Femur (tissue), 1 donor: ENCODE measurements around the gene UGT1A9.
A peak's percentile ranks its signal among the peaks of the same experiment; 100 is the strongest.
"Not testable (repeated sequence)": the region's sequence is repeated elsewhere in the genome, so short reads cannot be mapped to it uniquely, and the experiment has no call there.

Experiments used
- DNase-seq: peaks from one replicate; pipeline ENCODE4 v3.0.0-alpha.2; 2017

Gene UGT1A9

DNA sequence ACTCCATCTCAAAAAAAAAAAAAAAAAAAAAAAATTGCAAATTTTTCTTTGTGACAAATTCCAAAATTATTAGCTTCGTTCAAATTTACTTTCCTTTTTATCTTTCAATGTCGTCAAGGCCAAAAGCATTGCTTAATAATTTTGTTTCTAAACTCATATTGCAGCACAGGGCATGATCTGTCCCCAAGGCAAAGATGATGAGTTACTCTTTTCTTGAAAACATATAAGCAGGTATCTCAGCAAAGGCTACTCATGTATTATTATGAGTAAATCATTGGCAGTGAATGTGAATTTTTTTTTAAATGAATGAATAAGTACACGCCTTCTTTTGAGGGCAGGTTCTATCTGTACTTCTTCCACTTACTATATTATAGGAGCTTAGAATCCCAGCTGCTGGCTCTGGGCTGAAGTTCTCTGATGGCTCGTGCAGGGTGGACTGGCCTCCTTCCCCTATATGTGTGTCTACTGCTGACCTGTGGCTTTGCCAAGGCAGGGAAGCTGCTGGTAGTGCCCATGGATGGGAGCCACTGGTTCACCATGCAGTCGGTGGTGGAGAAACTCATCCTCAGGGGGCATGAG lies 9.9 kb downstream of the UGT1A9 start, which contains the start of gene UGT1A7:
Gene UGT1A7, plus strand, starts transcription at position 381 of the 579 bp plus-strand sequence. Its CDS starts 37 bp downstream, at position 418.
- no peak for DNase-seq

DNA sequence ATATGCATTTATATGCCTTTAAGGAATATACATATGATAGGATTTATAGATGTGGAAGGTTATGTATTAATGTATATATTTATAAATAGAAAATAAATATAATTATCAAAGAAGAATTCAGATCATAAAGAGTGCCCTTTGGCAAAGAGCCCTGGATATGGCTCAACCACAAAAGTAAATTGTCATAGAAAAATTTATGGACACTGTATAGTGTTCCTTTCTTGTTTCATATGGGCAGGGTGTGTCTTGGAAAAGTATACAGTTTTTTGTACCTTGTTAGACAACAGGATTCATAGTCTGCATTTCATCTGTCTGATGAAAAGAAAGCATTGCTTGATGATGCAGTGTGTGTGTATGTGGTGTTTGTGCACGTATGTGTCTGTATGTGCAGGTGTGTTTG lies 12.9 kb downstream of the UGT1A9 start:
- no peak for DNase-seq

DNA sequence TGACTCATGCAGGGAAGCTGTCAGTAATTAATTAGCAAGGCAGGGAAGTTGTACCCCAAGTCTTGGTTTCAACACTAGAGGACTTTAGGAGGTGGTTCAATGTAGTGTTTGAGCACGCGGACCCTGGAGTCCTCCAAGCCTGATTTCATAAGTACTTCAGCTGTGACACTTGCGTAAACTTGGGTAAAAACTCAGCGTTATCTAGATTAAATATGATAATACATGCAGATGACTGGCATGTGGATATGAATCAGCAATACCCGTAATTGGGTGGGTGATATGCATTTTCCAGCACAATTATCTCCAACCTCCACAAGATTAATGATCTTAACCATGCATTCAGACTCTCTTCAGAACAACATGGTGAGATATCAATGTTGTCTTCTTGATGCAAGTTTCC lies 15.2 kb downstream of the UGT1A9 start:
- DNase-seq: no peak

- no peak for DNase-seq
Measured at GRCh38 chr2:233688341-233688740, 16.6 kb downstream of the UGT1A9 start.

DNA sequence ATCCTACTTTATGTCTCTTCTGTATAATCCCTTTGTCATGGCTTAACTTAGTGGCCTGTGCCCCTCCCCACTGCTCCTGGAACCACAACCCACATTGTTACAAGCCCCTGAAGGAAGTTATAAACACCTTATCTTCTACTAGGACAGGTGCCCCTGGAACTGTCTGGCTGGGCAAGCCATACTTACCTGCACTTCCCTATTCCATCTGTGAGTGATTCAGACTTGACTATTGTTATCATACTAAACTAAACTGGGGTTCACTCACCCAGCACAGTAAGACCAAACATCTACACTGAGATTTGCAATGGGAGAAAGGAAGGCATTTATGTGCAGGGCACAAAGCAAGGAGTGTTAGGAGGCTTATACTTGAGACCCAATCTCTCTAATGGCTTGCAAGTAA lies 17.3 kb downstream of the UGT1A9 start:
- no peak for DNase-seq

GRCh38 chr2:233689501-233689900 lies 17.8 kb downstream of the UGT1A9 start:
- no peak for DNase-seq

DNA sequence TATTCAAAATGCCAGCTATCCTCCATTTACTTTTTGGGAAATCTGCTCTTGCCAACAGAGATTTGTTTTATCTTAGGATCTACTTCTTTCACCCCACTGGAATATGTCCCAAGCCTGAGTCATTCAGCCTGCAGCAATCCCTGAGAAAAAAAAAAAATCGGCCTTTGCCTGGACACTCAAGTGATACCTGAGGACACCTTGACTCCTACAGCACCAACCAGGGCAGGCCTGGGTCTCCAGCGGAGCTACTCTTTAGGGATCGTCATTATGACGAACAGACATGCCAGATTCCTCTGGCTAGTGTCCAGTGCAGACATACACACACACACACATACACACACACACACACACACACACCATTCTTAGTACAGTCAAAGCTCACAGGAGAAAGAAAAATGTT lies 18.7 kb downstream of the UGT1A9 start:
- DNase-seq: no peak

DNA sequence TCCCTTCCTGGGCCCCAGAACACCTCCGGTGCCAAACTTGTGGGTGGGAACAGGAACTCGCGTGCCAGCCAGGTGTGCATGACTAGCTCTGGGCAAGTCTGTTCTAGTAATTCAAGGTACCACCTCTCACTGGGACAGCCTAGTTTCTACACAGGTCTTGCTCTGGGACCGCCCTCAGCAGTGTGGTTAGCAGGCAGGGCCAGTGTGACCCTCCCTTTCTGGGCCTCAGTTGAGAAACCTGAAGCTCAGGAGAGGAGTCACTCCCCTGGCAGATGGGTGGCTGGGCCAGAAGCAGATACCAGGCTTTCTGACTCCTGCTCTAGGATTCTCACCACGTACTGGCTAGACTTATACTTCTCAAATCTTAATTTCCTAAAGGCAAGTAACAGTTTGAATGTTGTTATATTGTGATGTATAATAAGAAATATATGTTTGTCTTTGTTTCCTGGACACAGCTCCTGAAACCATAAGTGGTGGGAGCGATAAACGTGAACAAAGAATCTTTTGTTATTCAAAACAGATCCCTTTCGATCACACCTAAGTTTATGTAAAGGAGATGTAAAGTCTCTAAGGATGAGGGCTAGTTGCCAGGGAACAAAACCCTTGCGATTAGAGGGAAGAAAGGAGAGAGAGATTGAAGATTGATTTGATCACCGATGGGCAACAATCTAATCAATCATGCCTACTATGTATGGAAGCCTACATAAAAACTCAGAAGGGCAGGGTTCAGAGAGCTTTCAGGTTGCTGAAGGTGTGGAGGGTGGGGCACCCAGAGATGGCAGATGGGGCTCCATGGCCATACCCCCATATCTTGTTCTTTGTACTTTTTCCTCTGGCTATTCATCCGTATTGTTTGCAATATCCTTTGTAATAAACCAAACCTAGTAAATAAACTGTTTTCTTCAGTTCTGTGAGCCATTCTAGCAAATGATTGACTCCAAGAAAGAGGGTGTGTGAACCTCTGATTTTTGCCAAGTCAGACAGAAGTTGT lies 20.0 kb downstream of the UGT1A9 start:
- no peak for DNase-seq

DNA sequence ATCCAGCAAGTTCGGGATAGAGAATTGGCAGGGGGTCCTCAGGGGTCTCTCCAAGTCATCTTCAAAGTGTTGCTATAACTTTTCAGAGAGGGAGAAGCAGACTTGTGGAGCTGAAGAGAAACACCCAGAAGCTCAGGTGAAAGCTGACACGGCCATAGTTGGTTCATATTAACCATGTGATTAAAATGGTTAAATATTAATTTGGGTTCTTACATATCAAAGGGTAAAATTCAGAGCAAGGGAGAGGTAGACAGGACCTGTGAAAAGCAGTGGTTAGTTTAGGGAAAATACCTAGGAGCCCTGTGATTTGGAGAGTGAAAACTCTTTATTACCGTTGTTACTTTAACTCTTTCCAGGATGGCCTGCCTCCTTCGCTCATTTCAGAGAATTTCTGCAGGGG lies 20.9 kb downstream of the UGT1A9 start, which contains the start of gene UGT1A6:
Gene UGT1A6, plus strand, starts transcription at position 243 of the 400 bp plus-strand sequence. Its CDS starts 115 bp downstream, at position 358.
- DNase-seq: no peak

DNA sequence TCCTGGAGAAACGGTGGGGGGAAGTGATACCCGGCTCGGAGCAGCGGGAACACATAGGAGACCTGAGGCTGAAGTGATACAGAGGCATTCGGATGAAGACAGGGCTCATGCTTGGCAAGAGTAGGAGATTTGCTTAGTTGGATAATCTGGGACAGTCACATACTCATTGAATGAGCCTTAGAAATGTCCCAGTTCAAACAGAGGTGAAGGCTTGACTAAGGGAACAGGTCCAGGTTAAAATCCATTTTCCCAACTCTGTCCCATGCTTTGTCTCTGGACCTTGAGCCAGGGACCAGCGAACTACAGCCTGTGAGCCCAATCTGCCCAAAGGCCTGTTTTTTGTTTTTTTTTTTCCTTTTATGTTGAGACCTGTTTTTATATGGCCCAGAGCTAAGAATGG lies 22.3 kb downstream of the UGT1A9 start:
- no peak for DNase-seq

GRCh38 chr2:233698740-233699139 lies 27.0 kb downstream of the UGT1A9 start:
- no peak for DNase-seq

DNA sequence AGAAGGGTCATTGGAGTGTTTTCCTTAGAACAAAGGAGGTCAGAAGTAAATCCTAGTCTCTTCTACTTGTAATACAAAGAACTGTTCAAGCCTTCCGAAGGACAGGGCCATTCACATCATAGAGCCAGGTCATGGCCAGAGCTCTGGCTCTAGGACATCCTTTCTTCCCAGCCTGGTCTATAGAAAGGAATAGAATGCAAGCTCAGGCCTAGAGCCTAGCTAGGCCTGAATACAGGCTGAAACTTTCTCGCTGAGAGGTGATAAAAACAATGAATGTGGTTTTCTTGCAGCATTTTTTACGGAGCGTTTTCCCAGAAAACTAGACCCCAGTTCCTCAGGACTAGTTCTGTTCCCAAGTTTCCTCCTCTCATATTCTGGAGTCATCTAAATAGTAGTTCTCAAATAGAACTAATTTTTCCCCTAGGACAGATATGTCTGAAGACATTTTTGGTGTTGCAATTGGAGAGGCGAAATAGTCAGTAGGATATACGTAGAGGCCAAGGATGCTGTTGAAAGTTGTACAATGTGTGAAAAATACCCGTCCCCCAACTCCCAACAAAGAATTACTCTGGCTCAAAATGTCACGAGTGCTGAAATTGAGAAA lies 27.8 kb downstream of the UGT1A9 start:
- no peak for DNase-seq

DNA sequence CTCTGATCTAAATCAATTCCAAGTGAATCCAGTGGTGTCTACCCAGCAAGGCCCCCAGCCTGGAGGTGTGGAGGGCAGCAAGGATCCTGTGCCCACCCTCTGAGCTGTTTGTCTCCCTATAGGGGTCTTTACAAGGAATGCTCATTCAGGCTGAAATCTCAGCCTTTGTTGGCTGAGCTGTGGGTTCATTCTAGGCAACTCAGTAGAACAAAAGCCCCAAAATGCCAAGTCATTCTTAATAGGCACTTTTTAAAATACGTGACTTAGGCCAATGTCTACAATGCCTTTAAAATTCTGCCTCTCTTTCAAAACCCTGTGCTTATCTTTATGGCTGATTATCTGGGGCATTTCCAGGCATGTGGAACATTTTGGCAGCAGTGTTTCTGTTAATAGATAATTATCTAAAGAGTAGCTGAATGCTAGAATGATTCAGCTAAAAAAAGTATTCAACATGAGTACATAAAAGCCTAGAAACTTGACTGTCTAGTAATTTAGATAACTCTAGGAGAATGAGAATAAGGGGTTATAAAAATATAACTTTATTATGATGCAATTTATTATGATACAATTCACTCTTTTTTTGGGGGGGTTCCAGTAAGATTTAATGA lies 28.4 kb downstream of the UGT1A9 start:
- no peak for DNase-seq

- DNase-seq: not testable (repeated sequence)
Measured at GRCh38 chr2:233700842-233701241, 29.1 kb downstream of the UGT1A9 start.

DNA sequence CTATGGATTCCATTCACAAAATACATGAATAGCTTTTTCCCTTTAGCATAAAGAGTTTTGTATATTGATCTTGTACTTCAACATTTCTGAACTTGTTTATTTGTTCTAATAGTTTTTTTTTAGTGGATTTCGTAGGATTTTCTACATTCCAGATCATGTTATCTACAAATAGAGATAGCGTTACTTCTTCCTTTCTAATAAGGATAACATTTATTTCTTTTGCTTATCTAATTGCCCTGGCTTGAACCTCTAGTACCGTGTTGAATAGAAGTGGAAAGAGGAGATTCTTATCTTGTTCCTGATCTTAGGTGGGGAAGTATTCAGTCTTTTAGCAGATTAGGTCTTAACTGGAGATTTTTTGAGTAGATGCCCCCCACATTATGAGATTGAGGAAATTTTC lies 30.5 kb downstream of the UGT1A9 start:
- DNase-seq: no peak

GRCh38 chr2:233705911-233706506 lies 34.3 kb downstream of the UGT1A9 start:
- DNase-seq: no peak

- DNase-seq: no peak
Measured at GRCh38 chr2:233706720-233707119, 35.0 kb downstream of the UGT1A9 start.

DNA sequence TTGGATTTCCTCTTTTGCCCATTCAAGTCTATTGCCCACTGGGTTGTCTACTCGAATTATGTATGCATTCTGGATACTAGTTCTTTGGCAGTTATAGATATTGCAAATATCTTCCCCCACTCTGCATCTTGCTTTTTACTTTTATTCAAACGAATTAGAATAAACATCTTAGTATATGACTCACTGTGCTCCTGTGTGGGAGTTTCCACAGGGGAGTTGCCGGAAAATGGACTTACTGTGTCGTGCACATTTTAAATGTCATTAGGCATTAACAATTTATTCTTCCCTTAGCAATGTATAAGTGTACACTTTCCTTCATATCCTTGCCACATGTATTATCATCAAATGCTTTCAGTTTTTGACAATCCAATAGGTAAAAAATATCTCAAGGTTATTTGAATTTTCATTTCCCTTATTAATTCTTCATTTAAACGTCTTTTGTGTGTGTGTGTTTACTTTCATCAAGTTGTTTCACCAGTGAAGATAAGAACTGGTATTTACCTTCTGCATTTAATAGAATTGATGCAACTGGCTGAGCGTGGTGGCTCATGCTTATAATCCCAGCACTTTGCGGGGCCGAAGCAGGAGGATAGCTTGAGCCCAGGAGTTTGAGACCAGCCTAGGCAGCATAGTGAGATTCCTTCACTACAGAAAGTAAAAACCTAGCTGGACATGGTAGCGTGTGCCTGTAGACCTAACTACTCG lies 36.4 kb downstream of the UGT1A9 start:
- no peak for DNase-seq

GRCh38 chr2:233708942-233709341 lies 37.2 kb downstream of the UGT1A9 start:
- no peak for DNase-seq

DNA sequence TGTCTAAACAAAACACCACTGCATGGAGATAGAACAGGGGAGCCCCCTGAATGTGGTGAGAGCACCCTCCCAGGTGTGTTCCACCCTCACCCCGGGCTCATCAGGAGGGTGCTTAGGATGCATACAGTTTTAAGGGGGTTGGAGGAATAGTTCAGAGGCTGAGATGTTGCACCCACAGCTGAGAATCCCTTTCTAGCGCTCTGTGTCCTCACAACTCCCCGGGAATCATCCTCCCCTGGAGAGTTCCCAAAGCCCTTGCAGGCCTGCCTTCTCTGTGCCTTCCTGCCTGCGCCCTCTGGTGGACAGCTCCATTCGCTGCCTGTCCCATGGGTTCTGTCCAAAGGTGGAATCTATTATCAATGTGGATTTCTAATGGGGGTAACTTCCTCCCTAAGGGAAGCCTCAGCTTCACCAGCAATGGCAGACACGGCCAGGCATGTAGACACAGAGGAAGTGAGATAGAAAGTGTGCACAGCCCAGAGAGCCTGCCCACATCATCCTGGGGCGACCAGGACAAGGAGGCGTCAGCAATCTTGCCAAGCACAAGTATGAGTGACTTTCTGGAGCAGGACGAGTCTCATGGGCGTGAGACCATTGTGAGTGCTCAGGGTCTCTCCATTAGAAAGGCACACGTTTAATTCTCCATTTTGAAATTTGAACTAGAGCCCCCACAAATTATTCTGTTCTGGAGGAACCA lies 39.8 kb downstream of the UGT1A9 start:
- peak; percentile 67 for DNase-seq

DNA sequence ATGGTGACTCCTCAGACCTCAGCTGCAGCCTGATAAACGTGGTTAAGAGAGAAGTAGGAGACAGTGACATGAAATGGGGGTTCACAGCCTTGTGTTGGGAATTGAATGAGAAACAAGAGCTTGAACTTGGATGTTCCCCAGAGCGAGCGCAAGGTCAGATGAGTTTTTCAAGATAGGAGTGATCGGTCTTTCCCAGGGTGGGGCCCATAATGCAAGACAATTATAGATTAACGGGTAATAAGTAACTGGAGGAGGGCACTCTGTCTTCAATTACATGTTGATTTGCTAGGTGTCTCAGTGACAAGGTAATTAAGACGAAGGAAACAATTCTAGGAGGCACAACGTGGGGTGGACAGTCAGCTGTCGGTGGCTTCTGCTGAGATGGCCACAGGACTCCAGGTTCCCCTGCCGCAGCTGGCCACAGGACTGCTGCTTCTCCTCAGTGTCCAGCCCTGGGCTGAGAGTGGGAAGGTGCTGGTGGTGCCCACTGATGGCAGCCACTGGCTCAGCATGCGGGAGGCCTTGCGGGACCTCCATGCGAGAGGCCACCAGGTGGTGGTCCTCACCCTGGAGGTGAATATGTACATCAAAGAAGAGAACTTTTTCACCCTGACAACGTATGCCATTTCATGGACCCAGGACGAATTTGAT lies 41.0 kb downstream of the UGT1A9 start, which contains the start of gene UGT1A5:
Gene UGT1A5, plus strand, starts transcription at position 297 of the 651 bp plus-strand sequence. Its CDS starts 85 bp downstream, at position 382.
- DNase-seq: no peak
